Choroid plexus epithelial cell (primary cell): Measurements from ENCODE around the gene EPS8L1.

Source experiments
- DNase-seq: peaks from one replicate; pipeline ENCODE4 v3.0.0-alpha.2; 2010; ENCODE audit warnings: low read depth
- H3K4me3 ChIP-seq: 2 replicates; pipeline ENCODE4 v1.5.1; 2011; ENCODE audit warnings: low read depth, mild to moderate bottlenecking, control low read depth, low read length, moderate library complexity
- TF ChIP-seq, protein P1 (sequence below): conservative IDR thresholded peaks from 2 replicates; pipeline ENCODE4 v1.5.1; 2011; ENCODE audit warnings: low read depth, mild to moderate bottlenecking, control low read depth, inconsistent platforms, low read length, moderate library complexity

EPS8L1 gene

DNA sequence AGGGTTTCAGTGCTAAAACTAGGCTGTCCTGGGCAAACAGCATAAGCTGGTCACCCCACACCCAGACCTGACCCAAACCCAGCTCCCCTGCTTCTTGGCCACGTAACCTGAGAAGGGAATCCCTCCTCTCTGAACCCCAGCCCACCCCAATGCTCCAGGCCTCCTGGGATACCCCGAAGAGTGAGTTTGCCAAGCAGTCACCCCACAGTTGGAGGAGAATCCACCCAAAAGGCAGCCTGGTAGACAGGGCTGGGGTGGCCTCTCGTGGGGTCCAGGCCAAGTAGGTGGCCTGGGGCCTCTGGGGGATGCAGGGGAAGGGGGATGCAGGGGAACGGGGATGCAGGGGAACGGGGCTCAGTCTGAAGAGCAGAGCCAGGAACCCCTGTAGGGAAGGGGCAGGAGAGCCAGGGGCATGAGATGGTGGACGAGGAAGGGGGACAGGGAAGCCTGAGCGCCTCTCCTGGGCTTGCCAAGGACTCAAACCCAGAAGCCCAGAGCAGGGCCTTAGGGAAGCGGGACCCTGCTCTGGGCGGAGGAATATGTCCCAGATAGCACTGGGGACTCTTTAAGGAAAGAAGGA, 39.0 kb downstream of the EPS8L1 start:
- H3K4me3 ChIP-seq = no peak overlapping the region
- TF ChIP-seq, protein P1, sequence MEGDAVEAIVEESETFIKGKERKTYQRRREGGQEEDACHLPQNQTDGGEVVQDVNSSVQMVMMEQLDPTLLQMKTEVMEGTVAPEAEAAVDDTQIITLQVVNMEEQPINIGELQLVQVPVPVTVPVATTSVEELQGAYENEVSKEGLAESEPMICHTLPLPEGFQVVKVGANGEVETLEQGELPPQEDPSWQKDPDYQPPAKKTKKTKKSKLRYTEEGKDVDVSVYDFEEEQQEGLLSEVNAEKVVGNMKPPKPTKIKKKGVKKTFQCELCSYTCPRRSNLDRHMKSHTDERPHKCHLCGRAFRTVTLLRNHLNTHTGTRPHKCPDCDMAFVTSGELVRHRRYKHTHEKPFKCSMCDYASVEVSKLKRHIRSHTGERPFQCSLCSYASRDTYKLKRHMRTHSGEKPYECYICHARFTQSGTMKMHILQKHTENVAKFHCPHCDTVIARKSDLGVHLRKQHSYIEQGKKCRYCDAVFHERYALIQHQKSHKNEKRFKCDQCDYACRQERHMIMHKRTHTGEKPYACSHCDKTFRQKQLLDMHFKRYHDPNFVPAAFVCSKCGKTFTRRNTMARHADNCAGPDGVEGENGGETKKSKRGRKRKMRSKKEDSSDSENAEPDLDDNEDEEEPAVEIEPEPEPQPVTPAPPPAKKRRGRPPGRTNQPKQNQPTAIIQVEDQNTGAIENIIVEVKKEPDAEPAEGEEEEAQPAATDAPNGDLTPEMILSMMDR = no peak
- DNase-seq = no peak

DNA sequence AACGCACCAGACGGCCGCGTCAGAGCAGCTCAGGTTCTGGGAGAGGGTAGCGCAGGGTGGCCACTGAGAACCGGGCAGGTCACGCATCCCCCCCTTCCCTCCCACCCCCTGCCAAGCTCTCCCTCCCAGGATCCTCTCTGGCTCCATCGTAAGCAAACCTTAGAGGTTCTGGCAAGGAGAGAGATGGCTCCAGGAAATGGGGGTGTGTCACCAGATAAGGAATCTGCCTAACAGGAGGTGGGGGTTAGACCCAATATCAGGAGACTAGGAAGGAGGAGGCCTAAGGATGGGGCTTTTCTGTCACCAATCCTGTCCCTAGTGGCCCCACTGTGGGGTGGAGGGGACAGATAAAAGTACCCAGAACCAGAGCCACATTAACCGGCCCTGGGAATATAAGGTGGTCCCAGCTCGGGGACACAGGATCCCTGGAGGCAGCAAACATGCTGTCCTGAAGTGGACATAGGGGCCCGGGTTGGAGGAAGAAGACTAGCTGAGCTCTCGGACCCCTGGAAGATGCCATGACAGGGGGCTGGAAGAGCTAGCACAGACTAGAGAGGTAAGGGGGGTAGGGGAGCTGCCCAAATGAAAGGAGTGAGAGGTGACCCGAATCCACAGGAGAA, 39.9 kb downstream of the EPS8L1 start:
- peak overlapping the region; percentile 90 for H3K4me3 ChIP-seq
- TF ChIP-seq, protein P1 = no peak
- peak; percentile 54 for DNase-seq

DNA sequence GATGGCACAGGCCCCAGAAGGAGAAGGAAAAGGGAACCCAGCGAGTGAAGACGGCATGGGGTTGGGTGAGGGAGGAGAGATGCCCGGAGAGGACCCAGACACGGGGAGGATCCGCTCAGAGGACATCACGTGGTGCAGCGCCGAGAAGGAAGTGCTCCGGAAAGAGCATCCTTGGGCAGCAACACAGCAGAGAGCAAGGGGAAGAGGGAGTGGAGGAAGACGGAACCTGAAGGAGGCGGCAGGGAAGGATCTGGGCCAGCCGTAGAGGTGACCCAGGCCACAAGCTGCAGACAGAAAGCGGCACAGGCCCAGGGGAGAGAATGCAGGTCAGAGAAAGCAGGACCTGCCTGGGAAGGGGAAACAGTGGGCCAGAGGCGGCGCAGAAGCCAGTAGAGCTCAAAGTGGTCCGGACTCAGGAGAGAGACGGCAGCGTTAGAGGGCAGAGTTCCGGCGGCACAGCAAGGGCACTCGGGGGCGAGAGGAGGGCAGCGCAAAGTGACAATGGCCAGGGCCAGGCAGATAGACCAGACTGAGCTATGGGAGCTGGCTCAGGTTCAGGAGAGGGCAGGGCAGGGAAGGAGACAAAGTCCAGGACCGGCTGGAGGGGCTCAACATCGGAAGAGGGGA, 40.7 kb downstream of the EPS8L1 start:
- peak overlapping the region; percentile 90 for H3K4me3 ChIP-seq
- DNase-seq = peak; percentile 74
- TF ChIP-seq, protein P1 = no peak

DNA sequence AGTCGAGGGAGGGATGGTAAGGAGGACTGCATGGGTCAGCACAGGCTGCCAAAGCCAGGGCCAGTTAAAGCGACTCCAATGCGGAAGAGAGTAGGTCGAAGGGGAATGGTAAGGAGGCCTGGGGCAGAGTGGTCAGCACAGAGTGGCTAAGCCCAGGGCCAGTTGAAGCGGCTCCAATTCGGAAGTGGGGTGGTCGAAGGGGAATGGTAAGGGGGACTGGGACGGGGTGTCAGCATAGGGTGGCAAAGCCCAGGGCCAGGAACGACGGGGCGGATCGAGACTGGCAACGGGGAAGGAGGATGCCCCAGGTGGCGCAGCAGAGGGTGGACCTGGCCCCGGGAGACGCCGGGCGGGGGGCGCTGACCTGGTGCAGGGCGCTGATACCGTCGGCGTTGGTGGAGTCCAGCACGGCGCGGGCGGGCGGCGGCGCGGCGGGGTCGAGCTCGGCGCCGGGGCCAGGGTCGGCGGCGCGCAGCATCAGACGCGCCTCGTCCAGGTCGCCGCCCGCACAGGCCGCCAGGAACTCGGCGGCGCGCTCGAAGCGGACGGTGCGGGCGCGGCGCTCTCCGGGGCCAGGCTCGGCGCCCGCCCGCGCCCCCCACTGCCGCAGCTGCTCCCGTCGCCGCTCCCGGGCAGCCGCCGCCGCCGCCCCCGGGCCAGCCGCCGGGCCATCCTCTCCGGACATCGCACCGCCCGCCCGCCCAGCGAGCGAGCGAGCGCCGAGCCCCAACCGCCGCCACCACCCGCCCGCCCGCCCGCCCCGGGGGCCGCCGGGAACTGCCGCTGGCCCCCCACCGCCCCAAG, 41.4 kb downstream of the EPS8L1 start, which contains the start of gene PPP1R12C:
Gene PPP1R12C (minus strand): TSS at position 779 of the 804 bp plus-strand sequence. CDS start 94 bp downstream, at position 685.
- DNase-seq = no peak
- TF ChIP-seq, protein P1 = no peak
- H3K4me3 ChIP-seq = peak within 1 kb of the TSS; percentile 90

DNA sequence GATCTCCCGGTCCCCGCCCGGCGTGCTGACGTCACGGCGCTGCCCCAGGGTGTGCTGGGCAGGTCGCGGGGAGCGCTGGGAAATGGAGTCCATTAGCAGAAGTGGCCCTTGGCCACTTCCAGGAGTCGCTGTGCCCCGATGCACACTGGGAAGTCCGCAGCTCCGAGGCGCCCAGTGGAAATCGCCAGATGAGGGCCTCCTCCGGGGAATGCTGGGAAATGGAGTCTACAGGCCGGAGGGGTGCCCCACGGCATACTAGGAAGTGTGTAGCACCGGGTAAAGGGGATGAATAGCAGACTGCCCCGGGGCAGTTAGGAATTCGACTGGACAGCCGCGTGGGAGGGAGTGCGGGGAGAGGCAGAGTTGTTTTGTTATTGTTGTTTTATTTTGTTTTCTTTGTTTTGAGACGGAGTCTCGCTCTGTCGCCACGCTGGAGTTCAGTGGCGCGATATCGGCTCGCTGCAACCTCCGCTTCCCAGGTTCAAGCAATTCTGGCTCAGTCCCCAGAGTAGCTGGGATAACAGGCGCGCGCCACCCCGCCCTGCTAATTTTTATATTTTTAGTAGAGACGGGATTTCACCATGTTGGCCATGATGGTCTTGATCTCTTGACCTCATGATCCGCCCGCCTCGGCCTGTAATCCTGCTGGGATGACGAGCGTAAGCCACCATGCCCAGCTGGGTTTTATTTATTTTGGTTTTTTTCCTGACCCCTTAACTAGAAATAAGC, 42.2 kb downstream of the EPS8L1 start:
- TF ChIP-seq, protein P1 = no peak
- peak; percentile 99 for DNase-seq
- peak overlapping the region; percentile 90 for H3K4me3 ChIP-seq

DNA sequence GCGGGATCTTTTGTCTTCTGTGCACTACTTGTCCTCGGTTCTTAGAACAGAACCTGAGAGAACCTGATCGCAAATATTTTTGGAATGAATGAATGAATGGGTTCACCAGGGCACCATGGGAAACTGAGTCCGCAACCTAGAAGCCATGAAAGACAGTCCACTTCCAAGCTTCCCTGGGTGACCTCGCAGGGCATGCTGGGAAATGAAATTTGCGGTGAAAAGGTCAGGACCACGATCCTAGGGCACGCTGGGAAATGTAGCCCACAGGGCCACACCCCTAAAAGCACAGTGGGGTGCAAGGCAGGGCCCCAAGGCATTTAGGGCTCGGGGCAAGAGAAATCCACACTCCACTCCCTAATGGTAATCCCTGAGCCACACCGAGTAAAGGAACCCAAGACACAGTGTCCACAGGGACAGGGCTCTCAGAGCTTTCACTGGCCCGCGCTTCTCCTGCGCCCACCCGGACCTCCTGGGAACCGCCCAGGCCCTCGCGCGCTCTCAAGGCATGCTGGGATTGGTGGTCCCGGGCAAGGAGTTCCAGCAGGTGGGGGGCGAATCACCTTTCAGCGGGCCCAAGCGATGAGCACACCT, 42.8 kb downstream of the EPS8L1 start:
- peak; percentile 71 for DNase-seq
- TF ChIP-seq, protein P1 = no peak

More for the DNA sequence above, 42.8 kb downstream of the EPS8L1 start:
- H3K4me3 ChIP-seq = peak overlapping the region; percentile 75
